ENCODE results near the gene PHACTR1. TPM values are rescaled to one million over a fixed set of nuclear protein-coding genes. Genes with fewer than 3 reads are reported as not detected.

PHACTR1 gene
- total RNA-seq, 1 experiment from 2014 or later: 2.6 TPM

GRCh38 chr6:13297391-13297790, 580.8 kb downstream of the PHACTR1 start:
- TF ChIP-seq CTCF (conservative IDR thresholded peaks at IDR 0.05; ENCODE audit: low read depth, low read length): no peak
- TF ChIP-seq EZH2 (IDR thresholded peaks at IDR 0.05; ENCODE audit: borderline replicate concordance, low read depth, low read length, poor library complexity, severe bottlenecking): no peak
- no TSS peak for BruUV-seq (replicated peaks)
- Histone ChIP-seq H3K36me3 (ENCODE audit: insufficient read depth, low read length, poor library complexity, severe bottlenecking) (peaks cover 7% of the 10 kb centered on the region), H3K27me3 (replicated peaks; ENCODE audit: insufficient read depth, low read depth, low read length, poor library complexity) (no peaks in the 10 kb centered on the region), H3K27ac (ENCODE audit: low read depth, low read length, poor library complexity, severe bottlenecking) (no peak overlapping the region), H3K9me3 (ENCODE audit: low read depth, low read length, poor library complexity, severe bottlenecking) (no peaks in the 10 kb centered on the region), H3K4me3 (ENCODE audit: low read depth, low read length, poor library complexity, severe bottlenecking) (no peak overlapping the region), H3K4me1 (ENCODE audit: insufficient read depth, low read length, poor library complexity, severe bottlenecking) (peaks cover 3% of the 10 kb centered on the region)
- intact Hi-C loops (cut with micrococcal nuclease; ENCODE audit: unreplicated experiment): no loop called here
- ChIA-PET POLR2A (ENCODE audit: low non-redundant PET) (no interaction called here), CTCF (interaction anchor here (1.1 kb wide), 1 partner anchor 386 kb away, joined by 4 read pairs; no protein-coding TSS in a partner anchor)
- DNase-seq (ENCODE audit: low spot score): no peak

GRCh38 chr6:13298446-13298845, 581.9 kb downstream of the PHACTR1 start:
- Histone ChIP-seq H3K36me3 (ENCODE audit: insufficient read depth, low read length, poor library complexity, severe bottlenecking) (peaks cover 7% of the 10 kb centered on the region), H3K4me3 (ENCODE audit: low read depth, low read length, poor library complexity, severe bottlenecking) (no peak overlapping the region), H3K27me3 (replicated peaks; ENCODE audit: insufficient read depth, low read depth, low read length, poor library complexity) (no peaks in the 10 kb centered on the region), H3K9me3 (ENCODE audit: low read depth, low read length, poor library complexity, severe bottlenecking) (no peaks in the 10 kb centered on the region), H3K4me1 (ENCODE audit: insufficient read depth, low read length, poor library complexity, severe bottlenecking) (peaks cover 13% of the 10 kb centered on the region), H3K27ac (ENCODE audit: low read depth, low read length, poor library complexity, severe bottlenecking) (no peak overlapping the region)
- CTCF ChIA-PET: no interaction called here
- no peak for DNase-seq (ENCODE audit: low spot score)
- no TSS peak for BruUV-seq (replicated peaks)
- no peak for TF ChIP-seq CTCF (conservative IDR thresholded peaks at IDR 0.05; ENCODE audit: low read depth, low read length)
- no peak for TF ChIP-seq EZH2 (IDR thresholded peaks at IDR 0.05; ENCODE audit: borderline replicate concordance, low read depth, low read length, poor library complexity, severe bottlenecking)
- intact Hi-C loops (cut with micrococcal nuclease; ENCODE audit: unreplicated experiment): no loop called here
- POLR2A ChIA-PET (ENCODE audit: low non-redundant PET): no interaction called here

- intact Hi-C loops (cut with micrococcal nuclease; ENCODE audit: unreplicated experiment): no loop called here
- Histone ChIP-seq H3K36me3 (ENCODE audit: insufficient read depth, low read length, poor library complexity, severe bottlenecking) (peaks cover 4% of the 10 kb centered on the region), H3K9me3 (ENCODE audit: low read depth, low read length, poor library complexity, severe bottlenecking) (no peaks in the 10 kb centered on the region), H3K27me3 (replicated peaks; ENCODE audit: insufficient read depth, low read depth, low read length, poor library complexity) (no peaks in the 10 kb centered on the region), H3K4me3 (ENCODE audit: low read depth, low read length, poor library complexity, severe bottlenecking) (no peak overlapping the region), H3K4me1 (ENCODE audit: insufficient read depth, low read length, poor library complexity, severe bottlenecking) (peaks cover 23% of the 10 kb centered on the region), H3K27ac (ENCODE audit: low read depth, low read length, poor library complexity, severe bottlenecking) (no peak overlapping the region)
- TF ChIP-seq CTCF (conservative IDR thresholded peaks at IDR 0.05; ENCODE audit: low read depth, low read length) (no peak), EZH2 (IDR thresholded peaks at IDR 0.05; ENCODE audit: borderline replicate concordance, low read depth, low read length, poor library complexity, severe bottlenecking) (no peak)
- DNase-seq (ENCODE audit: low spot score): no peak
- ChIA-PET POLR2A (ENCODE audit: low non-redundant PET) (no interaction called here), CTCF (no interaction called here)
- BruUV-seq (replicated peaks): no TSS peak
Measured at GRCh38 chr6:13299403-13299821, 582.8 kb downstream of the PHACTR1 start.
